PC-9 (cell line): ENCODE measurements around the gene NMRK2.

Source experiments
- CTCF ChIP-seq: fragments of 200-600 bp; sonication (generic); conservative IDR thresholded peaks from 2 replicates; pipeline ENCODE4 v1.6.1; 2017; ENCODE audit warnings: mixed run types, antibody characterized with exemption, mild to moderate bottlenecking, moderate library complexity
- EZH2 ChIP-seq: fragments of 200-600 bp; sonication (generic); IDR thresholded peaks from 2 replicates; pipeline ENCODE4 v1.8.0; 2017; ENCODE audit warnings: antibody characterized with exemption, low read depth

GRCh38 chr19:3899531-3900294 is 33.2 kb upstream of the NMRK2 start:
- TF ChIP-seq CTCF (no peak), EZH2 (no peak)
